SK-N-SH (cell line): ENCODE measurements around the gene KDM1A.

Experiments
- CTCF ChIP-seq: fragments of 200-600 bp; sonication (generic); IDR thresholded peaks from 2 replicates; pipeline ENCODE4 v1.6.1; 2017; ENCODE audit warnings: antibody characterized with exemption, mild to moderate bottlenecking, moderate library complexity
- EP300 ChIP-seq, 2 experiments: IDR thresholded peaks; 2 replicates each; pipeline versions ENCODE4 v1.4.0 to v1.6.1; 2012; ENCODE audit warnings: borderline replicate concordance in 1 of 2, low read depth in 1 of 2, low read length in 1 of 2
- TEAD4 ChIP-seq: IDR thresholded peaks from 2 replicates; pipeline ENCODE4 v1.4.0; 2012; ENCODE audit warnings: mild to moderate bottlenecking, borderline replicate concordance; ENCODE audit not compliant: insufficient read depth
- USF2 ChIP-seq: fragments of 150-350 bp; IDR thresholded peaks from 2 replicates; pipeline ENCODE4 v1.6.1; 2017; ENCODE audit warnings: antibody characterized with exemption, low read length, low read depth, borderline replicate concordance

- no peak for TF ChIP-seq CTCF
- no peak for TF ChIP-seq TEAD4
- no peak for TF ChIP-seq EP300 (IDR thresholded peaks at IDR 0.05; ENCODE audit: borderline replicate concordance in 1 of 2, low read depth in 1 of 2, low read length in 1 of 2)
- no peak for TF ChIP-seq USF2
These were observed 78.0 kb downstream of the KDM1A start for GRCh38 chr1:23097316-23097715.
